HG03342 (cell line): ENCODE data around the gene PAGE2.
"Not testable (repeated sequence)": the region's sequence is repeated elsewhere in the genome, so short reads cannot be mapped to it uniquely, and the experiment has no call there.

Experiments used
- ATAC-seq: cut with Tn5 transposase; IDR thresholded peaks from one replicate; pipeline ENCODE4 v1.9.1; 2021; ENCODE audit warnings: mild to moderate bottlenecking, moderate library complexity; ENCODE audit not compliant: unreplicated experiment

The PAGE2 gene

DNA sequence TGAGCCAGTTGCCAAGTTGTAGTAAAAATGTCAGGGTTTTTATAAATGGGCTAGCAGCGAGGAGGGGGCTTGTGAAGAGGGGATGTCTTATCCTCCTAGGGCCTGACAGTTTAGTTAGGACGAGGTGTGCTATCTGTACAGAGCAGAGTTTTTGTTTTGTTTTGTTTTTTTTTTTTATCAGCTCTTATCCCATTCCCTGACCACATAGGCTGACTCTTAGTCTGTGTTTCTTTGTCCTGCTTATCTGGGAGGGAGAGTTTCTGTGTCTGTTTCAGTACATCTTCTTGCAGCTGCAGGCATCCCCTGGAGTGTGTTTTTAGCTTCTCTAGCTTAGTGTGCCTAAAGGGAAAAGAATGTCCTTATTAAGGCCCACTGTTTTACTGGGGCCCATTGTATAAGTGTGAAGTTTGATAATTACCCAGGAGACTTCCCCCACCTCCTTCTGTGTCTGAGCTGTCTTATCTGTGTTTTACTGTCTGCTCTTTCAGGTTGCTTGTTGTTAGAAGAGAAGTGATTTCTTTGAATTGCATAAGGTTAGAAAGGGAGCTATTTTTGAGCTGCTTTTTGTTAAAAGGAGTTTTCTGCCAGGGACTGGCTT lies 32.0 kb downstream of the PAGE2 start:
- no peak for ATAC-seq

- no peak for ATAC-seq
Observed at GRCh38 chrX:55123900-55124299, 35.1 kb downstream of the PAGE2 start.

GRCh38 chrX:55127692-55128091 lies 38.9 kb downstream of the PAGE2 start:
- no peak for ATAC-seq

- no peak for ATAC-seq
Observed at GRCh38 chrX:55129361-55129760, 40.5 kb downstream of the PAGE2 start.

- no peak for ATAC-seq
Observed at GRCh38 chrX:55130481-55130880, 41.7 kb downstream of the PAGE2 start.

GRCh38 chrX:55132416-55132815 lies 43.6 kb downstream of the PAGE2 start:
- no peak for ATAC-seq

DNA sequence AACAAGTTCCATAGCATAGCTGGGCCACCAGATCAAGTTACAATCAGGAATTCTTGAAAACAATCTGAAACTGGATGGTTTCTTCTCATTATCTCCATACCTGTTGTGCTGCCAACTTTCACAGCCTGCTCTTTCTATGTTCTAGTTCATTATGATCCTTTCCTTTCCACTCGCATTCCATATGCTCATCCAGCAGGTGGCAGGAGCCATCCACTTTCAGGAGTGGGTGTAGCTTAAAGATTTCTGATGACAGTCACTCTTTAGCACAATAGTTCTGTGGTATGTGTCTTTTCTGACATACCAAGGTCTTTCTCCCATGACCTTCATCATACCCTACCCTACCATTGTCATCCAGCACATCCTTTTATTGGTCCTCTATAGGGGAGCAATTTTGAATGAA lies 46.4 kb downstream of the PAGE2 start:
- no peak for ATAC-seq

GRCh38 chrX:55140800-55141199 lies 52.0 kb downstream of the PAGE2 start:
- ATAC-seq = not testable (repeated sequence)
